Measurements from ENCODE around the gene MUC3A.
"Not testable (repeated sequence)": the region's sequence is repeated elsewhere in the genome, so short reads cannot be mapped to it uniquely, and the experiment has no call there.

- not testable (repeated sequence) for TF ChIP-seq CTCF (conservative IDR thresholded peaks at IDR 0.05; ENCODE audit: low read depth in 2 of 2); POLR2AphosphoS5 (IDR thresholded peaks at IDR 0.05; ENCODE audit: low read depth); ETS1 (IDR thresholded peaks at IDR 0.05); EZH2 (IDR thresholded peaks at IDR 0.05; ENCODE audit: low read depth, unreplicated experiment); CREB1 (CRISPR knock-in tag; IDR thresholded peaks at IDR 0.05; ENCODE audit: low read depth); EZH2phosphoT487 (IDR thresholded peaks at IDR 0.05; ENCODE audit: unreplicated experiment); JUNB (IDR thresholded peaks at IDR 0.05; ENCODE audit: unreplicated experiment); REST (IDR thresholded peaks at IDR 0.05; ENCODE audit: unreplicated experiment); ZNF331 (CRISPR knock-in tag; IDR thresholded peaks at IDR 0.05; ENCODE audit: low read depth); STAT1 (IDR thresholded peaks at IDR 0.05; ENCODE audit: unreplicated experiment); ZNF114 (CRISPR knock-in tag; IDR thresholded peaks at IDR 0.05)
These were observed 58.0 kb downstream of the MUC3A start for GRCh38 chr7:101007361-101007760.
